Activated naive CD8-positive, alpha-beta T cell (primary cell): Measurements from ENCODE around the gene SLC34A1.
A peak's percentile ranks its signal among the peaks of the same experiment; 100 is the strongest.

Experiments used
- H3K27ac Mint-ChIP-seq: one replicate; pipeline ENCODE4 v1.8.0; 2021; ENCODE audit warnings: mixed read lengths
- H3K27me3 Mint-ChIP-seq: one replicate; pipeline ENCODE4 v1.8.0; 2021; ENCODE audit warnings: mixed read lengths
- H3K36me3 Mint-ChIP-seq: one replicate; pipeline ENCODE4 v1.8.0; 2021; ENCODE audit warnings: mixed read lengths
- H3K4me1 Mint-ChIP-seq: one replicate; pipeline ENCODE4 v1.8.0; 2021; ENCODE audit warnings: low read depth, mixed read lengths
- H3K4me3 Mint-ChIP-seq: one replicate; pipeline ENCODE4 v1.8.0; 2021; ENCODE audit warnings: mild to moderate bottlenecking, mixed read lengths
- H3K9me3 Mint-ChIP-seq: one replicate; pipeline ENCODE4 v1.8.0; 2021; ENCODE audit warnings: low read depth, mixed read lengths

The SLC34A1 gene

GRCh38 chr5:177382423-177383029 is 1.7 kb upstream of the SLC34A1 start:
- no peaks in the 10 kb centered on the region for H3K36me3 Mint-ChIP-seq
- no peak overlapping the region for H3K27ac Mint-ChIP-seq
- no peak overlapping the region for H3K4me3 Mint-ChIP-seq
- H3K4me1 Mint-ChIP-seq = peaks cover 32% of the 10 kb centered on the region
- H3K9me3 Mint-ChIP-seq = no peaks in the 10 kb centered on the region
- no peaks in the 10 kb centered on the region for H3K27me3 Mint-ChIP-seq

- Mint-ChIP-seq H3K36me3 (no peaks in the 10 kb centered on the region), H3K27me3 (no peaks in the 10 kb centered on the region), H3K9me3 (no peaks in the 10 kb centered on the region), H3K27ac (peak overlapping the region; percentile 58), H3K4me3 (no peak overlapping the region), H3K4me1 (peaks cover 32% of the 10 kb centered on the region)
Observed at GRCh38 chr5:177383181-177383580, 1.1 kb upstream of the SLC34A1 start.

- no peak overlapping the region for H3K4me3 Mint-ChIP-seq
- peaks cover 46% of the 10 kb centered on the region for H3K4me1 Mint-ChIP-seq
- no peak overlapping the region for H3K27ac Mint-ChIP-seq
- no peaks in the 10 kb centered on the region for H3K27me3 Mint-ChIP-seq
- no peaks in the 10 kb centered on the region for H3K36me3 Mint-ChIP-seq
- no peaks in the 10 kb centered on the region for H3K9me3 Mint-ChIP-seq
Observed at GRCh38 chr5:177385720-177386119, 1.5 kb downstream of the SLC34A1 start.

- Mint-ChIP-seq H3K4me1 (peaks cover 52% of the 10 kb centered on the region), H3K27me3 (no peaks in the 10 kb centered on the region), H3K9me3 (no peaks in the 10 kb centered on the region), H3K4me3 (no peak overlapping the region), H3K27ac (no peak overlapping the region), H3K36me3 (no peaks in the 10 kb centered on the region)
Observed at GRCh38 chr5:177386542-177386941, 2.3 kb downstream of the SLC34A1 start.

- Mint-ChIP-seq H3K36me3 (no peaks in the 10 kb centered on the region), H3K27me3 (no peaks in the 10 kb centered on the region), H3K9me3 (no peaks in the 10 kb centered on the region), H3K4me1 (peaks cover 51% of the 10 kb centered on the region), H3K4me3 (no peak overlapping the region), H3K27ac (no peak overlapping the region)
Observed at GRCh38 chr5:177387405-177387804, 3.2 kb downstream of the SLC34A1 start.

- peaks cover 44% of the 10 kb centered on the region for H3K4me1 Mint-ChIP-seq
- no peaks in the 10 kb centered on the region for H3K36me3 Mint-ChIP-seq
- H3K27me3 Mint-ChIP-seq = no peaks in the 10 kb centered on the region
- H3K4me3 Mint-ChIP-seq = no peak overlapping the region
- no peaks in the 10 kb centered on the region for H3K9me3 Mint-ChIP-seq
- peak overlapping the region; percentile 83 for H3K27ac Mint-ChIP-seq
Observed at GRCh38 chr5:177388521-177389052, 4.4 kb downstream of the SLC34A1 start.

GRCh38 chr5:177389241-177390169 is 5.3 kb downstream of the SLC34A1 start:
- Mint-ChIP-seq H3K36me3 (no peaks in the 10 kb centered on the region), H3K4me3 (peak overlapping the region; percentile 49), H3K27ac (peak overlapping the region; percentile 83), H3K9me3 (no peaks in the 10 kb centered on the region), H3K27me3 (no peaks in the 10 kb centered on the region), H3K4me1 (peaks cover 41% of the 10 kb centered on the region)

- Mint-ChIP-seq H3K4me3 (peak overlapping the region; percentile 60), H3K4me1 (peaks cover 35% of the 10 kb centered on the region), H3K27me3 (no peaks in the 10 kb centered on the region), H3K36me3 (no peaks in the 10 kb centered on the region), H3K9me3 (no peaks in the 10 kb centered on the region), H3K27ac (peak overlapping the region; percentile 84)
Observed at GRCh38 chr5:177390363-177391300, 6.4 kb downstream of the SLC34A1 start.

GRCh38 chr5:177392765-177393164 is 8.5 kb downstream of the SLC34A1 start:
- no peaks in the 10 kb centered on the region for H3K36me3 Mint-ChIP-seq

GRCh38 chr5:177393206-177393765 is 9.1 kb downstream of the SLC34A1 start:
- no peaks in the 10 kb centered on the region for H3K9me3 Mint-ChIP-seq
- H3K27me3 Mint-ChIP-seq = no peaks in the 10 kb centered on the region
- no peak overlapping the region for H3K27ac Mint-ChIP-seq
- no peak overlapping the region for H3K4me3 Mint-ChIP-seq
- peaks cover 33% of the 10 kb centered on the region for H3K4me1 Mint-ChIP-seq
- no peaks in the 10 kb centered on the region for H3K36me3 Mint-ChIP-seq

More at GRCh38 chr5:177392765-177393164, 8.5 kb downstream of the SLC34A1 start:
- Mint-ChIP-seq H3K4me3 (no peak overlapping the region), H3K27ac (no peak overlapping the region), H3K9me3 (no peaks in the 10 kb centered on the region), H3K27me3 (no peaks in the 10 kb centered on the region), H3K4me1 (peaks cover 35% of the 10 kb centered on the region)

- no peak overlapping the region for H3K4me3 Mint-ChIP-seq
- H3K27me3 Mint-ChIP-seq = no peaks in the 10 kb centered on the region
- H3K4me1 Mint-ChIP-seq = peaks cover 26% of the 10 kb centered on the region
- H3K27ac Mint-ChIP-seq = no peak overlapping the region
- no peaks in the 10 kb centered on the region for H3K36me3 Mint-ChIP-seq
- no peaks in the 10 kb centered on the region for H3K9me3 Mint-ChIP-seq
Observed at GRCh38 chr5:177393990-177394389, 9.8 kb downstream of the SLC34A1 start.

- Mint-ChIP-seq H3K9me3 (no peaks in the 10 kb centered on the region), H3K4me3 (no peak overlapping the region), H3K27ac (no peak overlapping the region), H3K4me1 (peaks cover 5% of the 10 kb centered on the region), H3K36me3 (no peaks in the 10 kb centered on the region), H3K27me3 (no peaks in the 10 kb centered on the region)
Observed at GRCh38 chr5:177396078-177396477, 11.8 kb downstream of the SLC34A1 start.

GRCh38 chr5:177396807-177397206 is 12.6 kb downstream of the SLC34A1 start:
- no peaks in the 10 kb centered on the region for H3K27me3 Mint-ChIP-seq

GRCh38 chr5:177397875-177398390 is 13.7 kb downstream of the SLC34A1 start:
- H3K4me1 Mint-ChIP-seq = peaks cover 8% of the 10 kb centered on the region
- H3K36me3 Mint-ChIP-seq = no peaks in the 10 kb centered on the region
- H3K4me3 Mint-ChIP-seq = no peak overlapping the region
- H3K27ac Mint-ChIP-seq = no peak overlapping the region
- H3K27me3 Mint-ChIP-seq = no peaks in the 10 kb centered on the region
- H3K9me3 Mint-ChIP-seq = no peaks in the 10 kb centered on the region

More at GRCh38 chr5:177396807-177397206, 12.6 kb downstream of the SLC34A1 start:
- no peaks in the 10 kb centered on the region for H3K4me1 Mint-ChIP-seq
- no peak overlapping the region for H3K27ac Mint-ChIP-seq
- no peak overlapping the region for H3K4me3 Mint-ChIP-seq
- no peaks in the 10 kb centered on the region for H3K36me3 Mint-ChIP-seq
- H3K9me3 Mint-ChIP-seq = no peaks in the 10 kb centered on the region
